Measurements from ENCODE around the gene DEFB128.
"Not testable (repeated sequence)": the region's sequence is repeated elsewhere in the genome, so short reads cannot be mapped to it uniquely, and the experiment has no call there.

Gene DEFB128

GRCh38 chr20:189611-190010 lies at the start of gene DEFB128:
Gene DEFB128, minus strand, starts transcription at chr20:189711. Its CDS starts 88 bp downstream, at chr20:189623.
- DNase-seq (ENCODE audit: low read depth) = no peak

- DNase-seq (ENCODE audit: low read depth) = no peak
Measured at GRCh38 chr20:237929-238328, 48.4 kb upstream of the DEFB128 start.

- DNase-seq (ENCODE audit: low read depth) = peak; percentile 20
Measured at GRCh38 chr20:237489-237888, 48.0 kb upstream of the DEFB128 start.

GRCh38 chr20:235891-236290 lies 46.4 kb upstream of the DEFB128 start:
- no peak for DNase-seq (ENCODE audit: low read depth)

- no peak for DNase-seq (ENCODE audit: low read depth)
Measured at GRCh38 chr20:227439-228105, 38.1 kb upstream of the DEFB128 start.

DNA sequence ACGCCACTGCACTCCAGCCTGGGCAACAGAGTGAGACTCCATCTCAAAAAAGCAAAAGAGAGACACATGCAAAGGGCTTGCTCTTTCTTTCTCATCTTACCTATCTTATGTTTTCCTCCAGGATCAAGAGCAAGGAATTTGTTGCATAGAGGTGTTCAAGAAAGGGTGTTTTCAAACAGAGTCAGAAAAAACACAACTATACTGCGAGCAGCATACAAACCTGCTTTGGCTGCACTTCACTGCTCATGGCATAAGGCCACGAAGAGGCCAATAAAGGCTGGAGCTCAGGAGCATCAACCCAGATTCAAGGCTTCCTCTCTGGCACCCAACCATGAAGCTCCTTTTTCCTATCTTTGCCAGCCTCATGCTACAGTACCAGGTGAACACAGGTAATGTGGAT lies 37.4 kb upstream of the DEFB128 start, which contains the start of gene DEFB129:
DEFB129 (plus strand) TSS at position 301 of the 400 bp plus-strand sequence; CDS start at position 332, 31 bp downstream.
- no peak for DNase-seq (ENCODE audit: low read depth)

- DNase-seq (ENCODE audit: low read depth) = not testable (repeated sequence)
Measured at GRCh38 chr20:225879-226278, 36.4 kb upstream of the DEFB128 start.

DNA sequence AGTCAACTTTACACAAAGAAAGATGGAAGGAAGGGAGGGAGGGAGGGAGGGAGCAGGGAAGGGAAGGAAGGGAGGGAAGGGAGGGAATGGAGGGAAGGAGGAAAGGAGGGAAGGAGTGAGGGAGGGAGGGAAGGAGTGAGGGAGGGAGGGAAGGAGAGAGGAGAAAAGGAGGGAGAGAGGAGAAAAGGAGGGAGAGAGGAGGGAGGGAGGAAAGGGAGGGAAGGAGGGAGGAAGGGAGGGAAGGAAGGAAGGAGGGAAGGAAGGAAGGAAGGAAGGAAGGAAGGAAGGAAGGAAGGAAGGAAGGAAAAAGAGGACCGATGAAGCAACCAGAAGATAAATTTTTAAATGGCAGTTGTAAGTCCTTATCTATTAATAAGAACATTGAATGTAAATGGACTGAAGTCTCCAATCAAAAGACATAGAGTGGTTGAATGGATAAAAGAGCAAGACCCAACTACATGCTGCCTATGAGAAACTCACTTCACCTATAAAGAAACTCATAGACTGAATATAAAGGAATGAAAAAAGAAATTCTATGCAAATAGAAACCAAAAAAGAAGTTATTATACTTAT lies 31.8 kb upstream of the DEFB128 start:
- no peak for DNase-seq (ENCODE audit: low read depth)

- DNase-seq (ENCODE audit: low read depth) = no peak
Measured at GRCh38 chr20:219290-220115, 30.0 kb upstream of the DEFB128 start.

DNA sequence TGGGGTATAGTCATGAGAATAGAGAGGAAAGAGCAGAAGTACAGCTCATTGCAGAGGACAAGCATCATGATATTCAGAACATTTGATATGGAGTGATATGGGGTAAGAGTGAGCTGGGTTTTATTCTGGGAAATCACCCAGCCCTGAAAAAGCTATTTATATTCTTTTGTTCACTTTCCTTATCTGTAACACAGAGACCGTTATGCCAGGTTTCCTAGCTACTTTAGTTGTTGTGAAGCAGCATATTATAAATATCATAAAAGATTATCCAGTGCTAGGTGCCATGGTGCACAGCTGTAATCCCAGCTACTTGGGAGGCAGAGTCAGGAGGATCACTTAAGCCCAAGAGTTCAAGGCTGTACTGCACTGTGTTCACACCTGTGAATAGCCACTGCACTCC lies 27.8 kb upstream of the DEFB128 start:
- DNase-seq (ENCODE audit: low read depth) = no peak

DNA sequence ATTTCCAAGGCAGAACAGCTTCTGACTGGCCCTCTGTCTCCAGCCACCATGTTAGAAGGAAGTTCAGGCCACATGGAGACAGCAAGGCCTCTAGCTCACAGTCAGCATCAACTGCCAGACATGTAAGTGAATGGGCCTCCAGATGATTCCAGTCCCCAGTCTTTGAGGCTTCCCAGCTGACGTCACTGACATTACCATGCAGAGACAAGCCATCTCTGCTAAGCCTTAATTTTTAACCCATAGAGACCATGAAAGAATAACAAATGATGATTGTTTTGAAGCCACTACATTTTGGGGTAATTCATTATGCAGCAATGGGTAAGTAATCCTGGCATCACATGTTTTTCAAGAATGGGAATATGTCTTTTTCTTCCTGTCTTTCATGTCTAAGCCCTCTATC lies 26.3 kb upstream of the DEFB128 start:
- DNase-seq (ENCODE audit: low read depth) = no peak

- no peak for DNase-seq (ENCODE audit: low read depth)
Measured at GRCh38 chr20:214383-214782, 24.9 kb upstream of the DEFB128 start.

GRCh38 chr20:210809-211502 lies 21.4 kb upstream of the DEFB128 start:
- no peak for DNase-seq (ENCODE audit: low read depth)

DNA sequence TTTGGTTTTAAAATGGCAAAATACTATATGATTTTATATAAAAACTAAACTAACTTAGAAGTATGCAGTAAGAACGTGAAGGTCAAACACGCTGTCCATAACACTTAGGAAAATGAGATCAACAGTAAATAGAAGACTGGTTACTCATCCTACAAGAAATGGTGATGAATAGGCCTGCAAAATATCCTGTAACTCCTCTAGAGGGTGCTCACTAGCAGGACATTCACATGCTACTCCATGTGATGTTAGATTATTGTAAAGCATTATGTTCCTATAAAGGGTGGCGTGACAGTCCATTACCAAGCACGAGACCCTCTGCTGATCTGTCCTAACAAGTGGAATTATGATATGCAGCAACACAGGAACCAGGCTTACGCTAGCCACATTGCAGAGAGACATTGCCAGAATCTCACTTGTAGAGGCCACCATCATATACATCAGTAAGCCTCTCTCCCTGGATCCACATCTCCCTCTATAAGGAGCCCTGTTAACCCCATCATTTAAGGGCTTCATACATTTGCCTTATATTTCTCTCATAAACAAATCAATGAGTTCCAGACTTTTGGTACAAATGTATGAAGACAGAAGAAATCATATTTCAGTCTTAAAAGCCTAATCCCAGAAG lies 19.5 kb upstream of the DEFB128 start:
- peak; percentile 15 for DNase-seq (ENCODE audit: low read depth)

- DNase-seq (ENCODE audit: low read depth) = not testable (repeated sequence)
Measured at GRCh38 chr20:203630-204029, 14.1 kb upstream of the DEFB128 start.

GRCh38 chr20:199996-200395 lies 10.5 kb upstream of the DEFB128 start:
- no peak for DNase-seq (ENCODE audit: low read depth)

GRCh38 chr20:198225-198624 lies 8.7 kb upstream of the DEFB128 start:
- DNase-seq (ENCODE audit: low read depth) = no peak

DNA sequence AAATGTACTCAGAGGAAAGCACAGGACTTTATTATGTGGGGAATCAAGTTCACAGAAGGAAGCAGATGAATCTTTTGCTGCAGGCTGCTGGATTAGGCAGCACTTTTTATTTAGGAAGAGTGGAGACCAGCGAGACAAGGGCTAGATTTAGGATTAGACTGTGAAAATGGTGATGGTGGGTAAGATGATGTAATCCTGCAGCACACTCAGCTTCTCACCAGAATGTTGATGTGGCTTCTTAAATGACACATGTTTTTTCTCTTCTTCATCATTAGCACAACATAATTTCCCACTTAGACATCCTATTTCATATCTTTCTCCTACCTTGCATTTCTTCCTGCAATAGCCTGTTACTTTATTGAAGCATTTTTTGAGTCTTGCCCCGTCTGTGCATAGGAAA lies 1.8 kb downstream of the DEFB128 start:
- no peak for DNase-seq (ENCODE audit: low read depth)

DNA sequence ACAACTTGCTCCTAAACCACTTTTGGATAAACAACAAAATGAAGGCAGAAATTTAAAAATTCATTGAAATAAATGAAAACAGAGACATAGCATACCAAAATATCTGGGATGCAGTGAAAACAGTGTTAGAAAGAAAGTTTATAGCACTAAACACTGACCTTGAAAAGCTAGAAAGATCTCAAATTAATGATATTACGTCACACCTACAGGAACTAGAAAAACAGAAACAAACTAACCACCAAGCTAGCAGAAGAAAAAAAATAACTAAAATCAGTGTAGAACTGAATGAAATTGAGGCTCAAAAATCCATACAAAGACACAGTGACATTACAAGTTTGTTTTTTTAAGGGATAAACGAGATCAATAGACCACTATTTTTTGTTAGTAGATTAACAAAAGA lies 5.2 kb downstream of the DEFB128 start:
- no peak for DNase-seq (ENCODE audit: low read depth)

DNA sequence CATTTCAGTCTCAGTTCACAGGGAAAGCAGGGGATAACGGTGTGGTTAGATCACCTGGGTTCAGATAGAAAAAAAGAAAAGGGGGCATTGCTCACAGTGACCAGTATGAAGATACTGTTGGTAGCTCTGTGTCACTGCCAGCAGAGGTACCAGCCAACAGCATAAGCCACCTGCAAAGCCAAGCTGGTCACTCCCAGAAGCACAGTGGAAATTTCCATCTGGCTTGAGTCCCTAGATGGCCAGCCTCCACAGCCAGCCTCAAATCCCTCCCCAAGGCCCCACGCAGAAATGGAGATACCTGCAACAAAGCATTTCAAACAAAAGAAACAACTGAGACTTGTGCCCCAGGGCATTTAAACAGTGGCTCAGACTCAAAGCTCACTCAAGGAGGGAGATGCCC lies 20.6 kb downstream of the DEFB128 start:
- DNase-seq (ENCODE audit: low read depth) = no peak

DNA sequence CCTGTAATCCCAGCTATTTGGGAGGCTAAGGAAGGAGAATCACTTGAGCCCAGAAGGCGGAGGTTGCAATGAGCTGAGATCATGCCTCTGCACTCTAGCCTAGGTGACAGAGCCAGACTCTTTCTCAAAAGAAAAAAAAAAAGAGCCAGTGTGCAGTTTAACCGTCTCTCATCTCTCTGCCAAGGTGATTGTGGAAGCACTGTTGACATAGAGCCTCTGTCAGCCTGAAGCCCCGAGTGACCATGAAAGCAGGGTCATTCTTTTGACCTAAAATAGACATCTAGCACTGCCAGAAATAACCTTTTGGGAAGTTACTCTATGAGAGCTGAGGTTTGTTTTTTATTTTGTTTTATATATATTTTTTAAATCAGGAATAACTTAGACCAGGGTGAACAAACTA lies 24.9 kb downstream of the DEFB128 start:
- no peak for DNase-seq (ENCODE audit: low read depth)

GRCh38 chr20:157154-157553 lies 32.4 kb downstream of the DEFB128 start, which contains the start of gene DEFB127:
Gene DEFB127, plus strand, starts transcription at chr20:157454. Its CDS starts 91 bp downstream, at chr20:157545.
- DNase-seq (ENCODE audit: low read depth) = no peak

Measured in stimulated activated CD4-positive, alpha-beta T cell treated with anti-CD3 and anti-CD28 coated beads, Interleukin-2, amount 100 ng/mL, for 4 hours (primary cell).